GM21717 (cell line): ENCODE measurements around the gene ARNT2.

Source experiments
- ATAC-seq: cut with Tn5 transposase; IDR thresholded peaks from one replicate; pipeline ENCODE4 v1.9.1; 2021; ENCODE audit warnings: mild to moderate bottlenecking, moderate library complexity; ENCODE audit not compliant: unreplicated experiment

Gene ARNT2

GRCh38 chr15:80405970-80406369, 1.8 kb downstream of the ARNT2 start:
- no peak for ATAC-seq

GRCh38 chr15:80411788-80412288, 7.7 kb downstream of the ARNT2 start:
- no peak for ATAC-seq

GRCh38 chr15:80414546-80415357, 10.6 kb downstream of the ARNT2 start:
- no peak for ATAC-seq

- ATAC-seq = no peak
Observed at GRCh38 chr15:80415358-80415670, 11.1 kb downstream of the ARNT2 start.

- no peak for ATAC-seq
Observed at GRCh38 chr15:80416702-80417101, 12.5 kb downstream of the ARNT2 start.

GRCh38 chr15:80418892-80419537, 14.8 kb downstream of the ARNT2 start:
- ATAC-seq = no peak

GRCh38 chr15:80419546-80419945, 15.4 kb downstream of the ARNT2 start:
- no peak for ATAC-seq

- ATAC-seq = no peak
Observed at GRCh38 chr15:80420658-80421057, 16.5 kb downstream of the ARNT2 start.

GRCh38 chr15:80423215-80423614, 19.0 kb downstream of the ARNT2 start:
- no peak for ATAC-seq

GRCh38 chr15:80424381-80424780, 20.2 kb downstream of the ARNT2 start:
- no peak for ATAC-seq

- ATAC-seq = no peak
Observed at GRCh38 chr15:80426316-80426715, 22.1 kb downstream of the ARNT2 start.

GRCh38 chr15:80429964-80430363, 25.8 kb downstream of the ARNT2 start:
- no peak for ATAC-seq

- no peak for ATAC-seq
Observed at GRCh38 chr15:80431635-80432344, 27.6 kb downstream of the ARNT2 start.

- ATAC-seq = no peak
Observed at GRCh38 chr15:80432345-80432702, 28.1 kb downstream of the ARNT2 start.

GRCh38 chr15:80433836-80434235, 29.7 kb downstream of the ARNT2 start:
- ATAC-seq = no peak

- no peak for ATAC-seq
Observed at GRCh38 chr15:80434926-80435720, 30.9 kb downstream of the ARNT2 start.

- ATAC-seq = no peak
Observed at GRCh38 chr15:80436511-80437307, 32.5 kb downstream of the ARNT2 start.

- ATAC-seq = no peak
Observed at GRCh38 chr15:80437334-80437891, 33.2 kb downstream of the ARNT2 start.

- ATAC-seq = no peak
Observed at GRCh38 chr15:80439140-80439539, 35.0 kb downstream of the ARNT2 start.

- no peak for ATAC-seq
Observed at GRCh38 chr15:80440024-80440423, 35.8 kb downstream of the ARNT2 start.
